Thoracic aorta (tissue), 2 donors: Measurements from ENCODE around the gene FAM131C. TPM values are rescaled to one million over a fixed set of nuclear protein-coding genes. Genes with fewer than 3 reads are reported as not detected.

ENCODE experiments used
- ATAC-seq: fragments of 150-250 bp; one replicate; pipeline ENCODE4 v1.8.0; 2017; ENCODE audit warnings: low read depth; ENCODE audit not compliant: insufficient number of reproducible peaks, low FRiP score
- DNase-seq: peaks from one replicate; pipeline ENCODE4 v3.0.0-alpha.2; 2020; ENCODE audit warnings: low spot score
- H3K27ac ChIP-seq, 2 donors: fragments of 200-600 bp; sonication (generic); 1 replicate in 1 of 2; 2 replicates in 1 of 2; pipeline ENCODE4 v1.5.1; 2016; ENCODE audit warnings: mild to moderate bottlenecking in 2 of 2, moderate library complexity in 2 of 2
- H3K27me3 ChIP-seq: fragments of 200-600 bp; sonication (generic); replicated peaks from 2 replicates; pipeline ENCODE4 v1.6.0; 2016; ENCODE audit warnings: mild to moderate bottlenecking; ENCODE audit not compliant: insufficient read depth
- H3K36me3 ChIP-seq: fragments of 200-600 bp; sonication (generic); one replicate; pipeline ENCODE4 v1.5.1; 2016
- H3K4me1 ChIP-seq, 2 donors: fragments of 200-600 bp; sonication (generic); 1 replicate in 1 of 2; 2 replicates in 1 of 2; pipeline versions ENCODE4 v1.5.1 to v1.6.0; 2016; ENCODE audit warnings: low read depth in 2 of 2, mild to moderate bottlenecking in 1 of 2; ENCODE audit not compliant: control insufficient read depth in 1 of 2
- H3K4me3 ChIP-seq: fragments of 200-600 bp; sonication (generic); 2 replicates; pipeline ENCODE4 v1.5.1; 2016; ENCODE audit warnings: mild to moderate bottlenecking
- H3K9me3 ChIP-seq: fragments of 200-600 bp; sonication (generic); 2 replicates; pipeline ENCODE4 v1.5.1; 2016
- total RNA-seq, 2 donors: library from RNA; depleted of rRNA; stranded (reverse); fragments of >200 nt; gene quantifications; one replicate each; pipeline versions ENCODE4 v1.1.0 to v1.2.3, GENCODE V29; 2016
- TF ChIP-seq, protein P1 (sequence below): fragments of 200-600 bp; sonication (generic); IDR thresholded peaks from one replicate; pipeline ENCODE4 v1.5.1; 2019; ENCODE audit warnings: antibody characterized with exemption

FAM131C gene
- total RNA-seq, 2 donors from 2014 or later, result not detected

DNA sequence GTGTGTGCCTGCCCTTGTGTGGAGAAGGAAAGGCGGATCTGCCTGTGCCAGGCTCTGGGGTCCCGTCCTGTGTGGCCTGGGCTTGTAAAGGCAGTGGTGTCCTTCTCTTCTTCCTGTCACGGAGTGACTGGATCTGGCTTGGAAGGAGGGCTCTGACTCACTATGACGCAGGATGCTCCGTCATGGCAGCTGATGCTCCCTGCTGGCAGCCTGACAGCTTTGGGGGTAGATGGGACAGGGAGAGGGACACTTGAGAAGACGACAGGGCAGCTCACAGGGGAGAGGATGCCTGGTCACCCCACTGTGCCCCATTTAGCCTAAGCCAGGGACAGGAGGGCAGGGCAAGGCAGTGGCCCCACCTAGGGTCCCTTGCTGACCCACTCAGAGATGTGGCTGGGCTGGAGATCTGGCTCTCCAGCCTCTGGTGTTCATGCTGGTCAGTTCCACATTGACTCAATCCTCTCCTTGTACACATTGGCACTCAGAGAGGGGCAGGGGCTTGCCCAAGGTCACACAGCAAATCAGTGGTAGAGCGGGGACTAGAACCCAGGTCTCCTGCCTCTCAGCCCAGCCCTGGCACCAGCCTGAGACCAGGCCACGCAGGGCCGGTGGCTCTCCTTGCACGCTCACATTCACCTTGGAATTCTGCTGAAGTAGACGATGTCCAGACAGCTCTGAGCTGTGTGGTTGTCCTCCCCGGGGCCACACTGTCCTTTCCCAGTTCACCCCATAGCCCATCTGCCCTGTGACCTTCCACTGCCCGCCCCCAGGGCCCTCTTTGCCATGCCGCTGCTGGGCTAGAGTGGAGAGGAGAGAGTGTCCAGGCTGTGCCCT is 2.8 kb upstream of the FAM131C start:
- Histone ChIP-seq H3K27ac (no peak overlapping the region), H3K27me3 (no peaks in the 10 kb centered on the region), H3K9me3 (no peaks in the 10 kb centered on the region), H3K36me3 (no peaks in the 10 kb centered on the region), H3K4me1 (peaks cover 6 to 42% of the 10 kb centered on the region in 2 donors), H3K4me3 (no peak overlapping the region)
- TF ChIP-seq, protein P1, sequence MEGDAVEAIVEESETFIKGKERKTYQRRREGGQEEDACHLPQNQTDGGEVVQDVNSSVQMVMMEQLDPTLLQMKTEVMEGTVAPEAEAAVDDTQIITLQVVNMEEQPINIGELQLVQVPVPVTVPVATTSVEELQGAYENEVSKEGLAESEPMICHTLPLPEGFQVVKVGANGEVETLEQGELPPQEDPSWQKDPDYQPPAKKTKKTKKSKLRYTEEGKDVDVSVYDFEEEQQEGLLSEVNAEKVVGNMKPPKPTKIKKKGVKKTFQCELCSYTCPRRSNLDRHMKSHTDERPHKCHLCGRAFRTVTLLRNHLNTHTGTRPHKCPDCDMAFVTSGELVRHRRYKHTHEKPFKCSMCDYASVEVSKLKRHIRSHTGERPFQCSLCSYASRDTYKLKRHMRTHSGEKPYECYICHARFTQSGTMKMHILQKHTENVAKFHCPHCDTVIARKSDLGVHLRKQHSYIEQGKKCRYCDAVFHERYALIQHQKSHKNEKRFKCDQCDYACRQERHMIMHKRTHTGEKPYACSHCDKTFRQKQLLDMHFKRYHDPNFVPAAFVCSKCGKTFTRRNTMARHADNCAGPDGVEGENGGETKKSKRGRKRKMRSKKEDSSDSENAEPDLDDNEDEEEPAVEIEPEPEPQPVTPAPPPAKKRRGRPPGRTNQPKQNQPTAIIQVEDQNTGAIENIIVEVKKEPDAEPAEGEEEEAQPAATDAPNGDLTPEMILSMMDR, result no peak
- DNase-seq (no peak), ATAC-seq (no peak)

DNA sequence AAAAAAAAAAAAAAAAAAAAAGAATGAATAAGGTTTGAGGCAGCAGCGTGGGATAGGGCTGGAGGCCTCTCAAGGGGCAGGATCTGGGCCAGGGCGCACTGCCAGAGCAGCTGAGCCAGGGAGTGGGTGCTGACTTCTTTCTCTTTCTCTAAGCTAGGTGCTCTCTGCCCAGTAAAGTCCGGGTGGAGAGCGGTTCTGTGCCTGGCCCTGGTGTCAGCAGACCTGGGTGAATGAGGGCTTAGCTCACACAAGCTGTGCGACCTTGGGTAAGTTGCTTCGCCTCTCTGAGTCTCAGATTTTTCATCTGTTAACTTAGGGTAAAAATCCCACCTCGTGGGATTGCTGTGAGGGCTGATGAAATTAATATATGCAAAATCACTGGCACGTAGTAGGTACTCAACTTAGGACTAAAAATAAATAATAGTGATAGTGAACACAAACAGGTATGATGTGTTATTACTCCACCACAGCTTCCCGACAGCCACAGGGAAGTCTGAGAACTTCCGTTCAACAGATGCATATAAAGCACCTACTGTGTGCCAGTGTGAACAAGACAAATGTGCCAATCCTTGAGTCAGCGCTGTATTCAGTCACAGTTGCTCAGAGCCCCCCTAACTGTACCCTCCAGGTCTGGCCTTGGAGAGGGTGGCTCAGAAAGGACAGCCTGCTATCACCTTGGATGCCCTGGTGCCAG is 2.0 kb upstream of the FAM131C start:
- no peaks in the 10 kb centered on the region for H3K9me3 ChIP-seq
- H3K27ac ChIP-seq, result no peak overlapping the region
- no peaks in the 10 kb centered on the region for H3K27me3 ChIP-seq
- no peak overlapping the region for H3K4me3 ChIP-seq
- H3K4me1 ChIP-seq, result peaks cover 6 to 42% of the 10 kb centered on the region in 2 donors
- no peaks in the 10 kb centered on the region for H3K36me3 ChIP-seq
- ATAC-seq, result no peak
- TF ChIP-seq, protein P1, result no peak
- DNase-seq, result peak; percentile 47

GRCh38 chr1:16074217-16074616 is 766 bp upstream of the FAM131C start:
- ATAC-seq, result no peak
- H3K36me3 ChIP-seq, result no peaks in the 10 kb centered on the region
- DNase-seq, result no peak
- H3K4me3 ChIP-seq, result no peak overlapping the region
- H3K4me1 ChIP-seq, result peaks cover 6 to 41% of the 10 kb centered on the region in 2 donors
- H3K27me3 ChIP-seq, result no peaks in the 10 kb centered on the region
- TF ChIP-seq, protein P1, result no peak
- H3K9me3 ChIP-seq, result no peaks in the 10 kb centered on the region
- no peak overlapping the region for H3K27ac ChIP-seq

DNA sequence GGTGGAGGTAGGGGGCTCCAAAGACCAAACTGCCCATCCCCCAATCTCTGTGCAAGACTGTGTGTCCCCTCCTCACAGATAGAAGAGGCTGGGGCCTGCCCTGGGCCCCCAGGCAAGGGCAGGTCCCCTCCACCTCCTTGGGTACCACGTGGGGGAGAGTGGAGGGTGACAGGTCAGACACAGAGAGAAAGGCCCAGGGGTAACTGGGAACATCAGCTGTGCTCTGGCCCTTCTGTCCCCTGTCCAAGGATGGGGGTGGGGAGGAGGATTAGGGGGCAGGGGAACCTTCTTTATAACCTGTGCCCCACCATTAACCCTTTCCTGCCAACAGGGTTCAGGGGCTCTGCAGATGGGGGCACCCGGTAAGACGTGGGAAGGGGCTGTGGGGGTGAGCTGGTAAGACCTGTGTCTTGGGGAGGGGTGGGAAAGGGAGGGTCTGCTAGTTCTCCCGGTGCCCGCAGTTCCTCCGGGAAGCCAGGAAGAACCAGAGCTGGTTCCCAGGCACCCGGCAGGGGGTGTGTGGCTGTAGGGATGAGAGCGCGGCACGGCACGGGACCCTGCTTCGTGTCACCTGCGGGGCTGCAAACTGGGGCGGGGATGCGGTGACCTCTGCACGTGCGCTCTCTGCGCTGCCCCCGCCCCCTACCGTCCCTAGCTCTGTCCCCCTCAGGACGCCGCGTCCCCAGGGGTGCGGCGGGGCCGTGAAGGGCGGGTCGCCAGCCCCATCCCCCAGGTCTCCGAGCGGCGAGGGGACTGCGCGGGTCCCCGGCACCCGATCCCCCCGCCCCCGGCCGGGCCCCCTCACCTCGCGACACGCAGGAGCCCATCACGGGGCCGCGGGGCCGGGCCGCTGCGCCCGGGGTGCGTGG is 601 bp downstream of the FAM131C start:
- H3K4me3 ChIP-seq, result peak overlapping the region; percentile 65
- H3K4me1 ChIP-seq, result peaks cover 10 to 45% of the 10 kb centered on the region in 2 donors
- TF ChIP-seq, protein P1, result no peak
- no peaks in the 10 kb centered on the region for H3K27me3 ChIP-seq
- no peaks in the 10 kb centered on the region for H3K36me3 ChIP-seq
- H3K9me3 ChIP-seq, result no peaks in the 10 kb centered on the region
- H3K27ac ChIP-seq, result no peak overlapping the region
- ATAC-seq, result no peak
- DNase-seq, result no peak
